Adrenal gland (tissue), 12 donors: ENCODE data around the gene FBLN2. TPM values are rescaled to one million over a fixed set of nuclear protein-coding genes. Genes with fewer than 3 reads are reported as not detected.

Experiments used
- DNase-seq, 7 donors: peaks; one replicate each; pipeline ENCODE4 v3.0.0-alpha.2; 2019 to 2020
- H3K27ac ChIP-seq, 5 donors: fragments of 200-600 bp; sonication (generic) in 4 of 5; 1 replicate in 3 of 5; 2 replicates in 2 of 5; pipeline versions ENCODE4 v1.5.1 to v1.8.0; 2016 to 2020; ENCODE audit warnings: mild to moderate bottlenecking in 1 of 5
- H3K27me3 ChIP-seq: fragments of 200-600 bp; 2 replicates; pipeline ENCODE4 v1.8.0; 2021
- H3K36me3 ChIP-seq, 2 donors: fragments of 200-600 bp; replicated peaks in 1 of 2; 1 replicate in 1 of 2; 2 replicates in 1 of 2; pipeline versions ENCODE4 v1.5.1 to v1.8.0; 2018 to 2022
- H3K4me1 ChIP-seq, 2 donors: fragments of 200-600 bp; replicated peaks in 1 of 2; 1 replicate in 1 of 2; 2 replicates in 1 of 2; pipeline versions ENCODE4 v1.5.1 to v1.8.0; 2018 to 2021
- H3K4me3 ChIP-seq, 4 donors: fragments of 200-600 bp; sonication (generic) in 3 of 4; one replicate each; pipeline ENCODE4 v1.5.1; 2016 to 2018
- H3K9me3 ChIP-seq, 3 donors: fragments of 200-600 bp; sonication (generic) in 1 of 3; replicated peaks in 1 of 3; 1 replicate in 2 of 3; 2 replicates in 1 of 3; pipeline versions ENCODE4 v1.5.1 to v1.8.0; 2016 to 2021
- CTCF ChIP-seq, 6 experiments: fragments of 450-650 bp in 4 of 6; fragments of 200-600 bp in 2 of 6; sonication (generic) in 1 of 6; IDR thresholded peaks; 1 replicate in 5 of 6; 2 replicates in 1 of 6; pipeline versions ENCODE4 v1.5.1 to v1.8.0; 2016 to 2021; ENCODE audit warnings: antibody characterized with exemption in 6 of 6, mild to moderate bottlenecking in 2 of 6, moderate library complexity in 1 of 6
- POLR2A ChIP-seq, 2 donors: fragments of 450-650 bp; IDR thresholded peaks; one replicate each; pipeline ENCODE4 v1.6.1; 2017; ENCODE audit warnings: antibody characterized with exemption in 2 of 2, mild to moderate bottlenecking in 2 of 2, moderate library complexity in 1 of 2
- WGBS, 4 donors: extraction: QIAGEN DNeasy Blood & Tissue Kit in 2 of 4; methylation state at CpG; one replicate each; pipeline versions ENCODE4 v1.1.5 to v1.1.7; 2013 to 2017; 5-methylcytosine and 5-hydroxymethylcytosine counted together
- intact Hi-C, 2 donors: fragments of 100-400 bp; cut with DNase I; formaldehyde crosslinking; loops; one replicate each; pipeline versions ENCODE4 v1.14.1 to v1.15.0; 2022 to 2023
- polyA plus RNA-seq, 3 donors: library from polyadenylated mRNA; stranded (reverse); fragments of 200-250 nt in 2 of 3; fragments of 350-450 nt in 1 of 3; fragmentation: Illumina TruSeq in 1 of 3; extraction: RNeasy Lipid Tissue Mini Kit (QIAGEN cat#74804) in 1 of 3; gene quantifications; one replicate each; pipeline ENCODE4 v1.2.3, GENCODE V29; 2013 to 2014
- total RNA-seq, 9 donors: library from RNA; depleted of rRNA in 4 of 9; stranded (reverse); fragments of >200 nt in 4 of 9; fragments of 120-200 nt in 1 of 9; fragmentation: NEBNext Ultra II Directional in 1 of 9; extraction: Animal tissue kit (Norgen Biotek cat#: 25700) in 1 of 9; gene quantifications; one replicate each; pipeline versions ENCODE4 v1.1.0 to v1.2.4, GENCODE V29; 2013 to 2023
- donor health status: healthy with polysubstance abuse.
- donor health status: Bipolar disorder and iron deficiency.
- donor health status: DM: yes; HTN: yes; CAD: no.
- donor health status: DM: no; HTN: no; CAD: no.
- donor health status: DM: no; HTN: no; CAD: no.
- donor health status: DM: yes; HTN: yes; CAD: no.

The FBLN2 gene
- total and polyA plus RNA-seq, 12 donors, result 1.8 to 31.5 (median 7.0) TPM

- Histone ChIP-seq H3K9me3 (no peaks in the 10 kb centered on the region), H3K27me3 (peaks cover 10% of the 10 kb centered on the region), H3K4me1 (no peaks in the 10 kb centered on the region), H3K4me3 (no peak overlapping the region), H3K36me3 (no peaks in the 10 kb centered on the region), H3K27ac (no peak overlapping the region)
- no peak for TF ChIP-seq POLR2A (IDR thresholded peaks at IDR 0.05)
- no peak for TF ChIP-seq CTCF (IDR thresholded peaks at IDR 0.05)
- no peak for DNase-seq
- intact Hi-C loops, result no loop called here
- 56 to 73% (median 66%) methylated on average over 7 to 12 of the region's 12 CpGs for WGBS, 4 donors
These were observed 4.8 kb downstream of the FBLN2 start for GRCh38 chr3:13553686-13554085.

GRCh38 chr3:13555753-13556152, 6.8 kb downstream of the FBLN2 start:
- 59 to 81% (median 72%) methylated on average over 3 to 11 of the region's 11 CpGs for WGBS, 4 donors
- H3K4me3 ChIP-seq, result no peak overlapping the region
- no peaks in the 10 kb centered on the region for H3K36me3 ChIP-seq
- no peak overlapping the region for H3K27ac ChIP-seq
- intact Hi-C loops, result no loop called here
- no peaks in the 10 kb centered on the region for H3K9me3 ChIP-seq
- no peak for DNase-seq
- H3K27me3 ChIP-seq, result peaks cover 5% of the 10 kb centered on the region
- no peak for TF ChIP-seq POLR2A (IDR thresholded peaks at IDR 0.05)
- no peak for TF ChIP-seq CTCF (IDR thresholded peaks at IDR 0.05)
- H3K4me1 ChIP-seq, result no peaks in the 10 kb centered on the region

GRCh38 chr3:13556207-13556606, 7.3 kb downstream of the FBLN2 start:
- H3K27me3 ChIP-seq, result peaks cover 5% of the 10 kb centered on the region
- no peaks in the 10 kb centered on the region for H3K9me3 ChIP-seq
- H3K27ac ChIP-seq, result no peak overlapping the region
- DNase-seq, result no peak
- 53 to 63% (median 55%) methylated on average over 5 to 6 of the region's 6 CpGs; no CpG with 5 or more reads in 1 of the 4 donors for whole genome bisulfite sequencing, 4 donors
- TF ChIP-seq CTCF (IDR thresholded peaks at IDR 0.05), result no peak
- no peak for TF ChIP-seq POLR2A (IDR thresholded peaks at IDR 0.05)
- intact Hi-C loops, result no loop called here
- no peaks in the 10 kb centered on the region for H3K36me3 ChIP-seq
- H3K4me1 ChIP-seq, result no peaks in the 10 kb centered on the region
- H3K4me3 ChIP-seq, result no peak overlapping the region

GRCh38 chr3:13556917-13557316, 8.0 kb downstream of the FBLN2 start:
- Histone ChIP-seq H3K4me1 (no peaks in the 10 kb centered on the region), H3K27me3 (peaks cover 5% of the 10 kb centered on the region), H3K4me3 (no peak overlapping the region), H3K27ac (no peak overlapping the region), H3K9me3 (no peaks in the 10 kb centered on the region), H3K36me3 (no peaks in the 10 kb centered on the region)
- DNase-seq, result no peak
- no peak for TF ChIP-seq CTCF (IDR thresholded peaks at IDR 0.05)
- no peak for TF ChIP-seq POLR2A (IDR thresholded peaks at IDR 0.05)
- intact Hi-C loops, result no loop called here
- WGBS, 4 donors, result 79 to 90% (median 86%) methylated on average over 3 to 6 of the region's 6 CpGs
